HepG2 (cell line): ENCODE measurements around the gene NUDT3. TPM values are rescaled to one million over a fixed set of nuclear protein-coding genes. Genes with fewer than 3 reads are reported as not detected.

ENCODE experiments used
- ATAC-seq: fragments of 200-7000 bp; cut with Tn5 transposase; 3 replicates; pipeline ENCODE4 v1.9.1; 2020; ENCODE audit warnings: mild to moderate bottlenecking, moderate library complexity
- BruUV-seq: library from RNA; stranded (reverse); fragments of 400-500 nt; replicated peaks from 2 replicates; lab custom pipeline; 2021; lab: Mats Ljungman, UMichigan
- CTCF ChIA-PET: fragments of 300-600 bp; formaldehyde crosslinking; extraction: SDS; loops from one replicate; lab custom pipeline; 2021; ENCODE audit warnings: low total read pairs, inconsistent platforms, low intra/inter-chr PET ratio; lab: Yijun Ruan, JAX
- POLR2A ChIA-PET: fragments of 350-600 bp; sonication (Branson Sonifier 250); formaldehyde crosslinking; loops from one replicate; lab custom pipeline; 2020; ENCODE audit warnings: antibody characterized with exemption, inconsistent platforms; lab: Yijun Ruan, JAX
- DNase-seq: peaks from one replicate; pipeline ENCODE4 v3.0.0-alpha.2; 2015; ENCODE audit warnings: low spot score
- FAIRE-seq: peaks from 3 replicates; lab custom pipeline; 2011; peaks lifted over from hg19 to GRCh38; lab: Jason Lieb, UNC
- H2AFZ ChIP-seq: one replicate; pipeline ENCODE4 v1.6.1; 2011; ENCODE audit warnings: low read length, inconsistent platforms
- H3K27ac ChIP-seq: fragments of 300-600 bp; 3 replicates; pipeline ENCODE4 v1.8.0; 2011; ENCODE audit warnings: mixed run types, mild to moderate bottlenecking, mixed read lengths, low read length, inconsistent platforms; ENCODE audit not compliant: insufficient read depth; ENCODE audit errors: extremely low read length
- H3K27me3 ChIP-seq, 2 experiments: fragments of 200-600 bp in 1 of 2; 2 replicates in 1 of 2; 3 replicates in 1 of 2; pipeline versions ENCODE4 v1.6.0 to v1.8.0; 2011; ENCODE audit warnings: low read length in 2 of 2, mild to moderate bottlenecking in 2 of 2, moderate library complexity in 2 of 2, inconsistent platforms in 1 of 2; ENCODE audit not compliant: insufficient read depth in 2 of 2, control insufficient read depth in 1 of 2
- H3K36me3 ChIP-seq, 2 experiments: fragments of 200-600 bp in 1 of 2; replicated peaks in 1 of 2; 2 replicates in 1 of 2; 3 replicates in 1 of 2; pipeline versions ENCODE4 v1.5.1 to v1.8.0; 2011; ENCODE audit warnings: low read length in 2 of 2, inconsistent platforms in 1 of 2; ENCODE audit not compliant: insufficient read depth in 2 of 2, control insufficient read depth in 1 of 2
- H3K4me1 ChIP-seq: 2 replicates; pipeline ENCODE4 v1.5.1; 2012; ENCODE audit warnings: low read length, inconsistent platforms; ENCODE audit not compliant: insufficient read depth
- H3K4me2 ChIP-seq: 2 replicates; pipeline ENCODE4 v1.6.0; 2011; ENCODE audit warnings: low read depth, low read length, inconsistent platforms
- H3K4me3 ChIP-seq, 3 experiments: fragments of 200-600 bp in 1 of 3; sonication (generic), shearing (Covaris generic) in 1 of 3; replicated peaks in 1 of 3; 2 replicates each; pipeline ENCODE4 v1.5.1; 2011 to 2016; ENCODE audit warnings: low read length in 3 of 3, inconsistent platforms in 2 of 3, low read depth in 2 of 3, mild to moderate bottlenecking in 2 of 3, control low read depth in 1 of 3, mixed read lengths in 1 of 3; ENCODE audit not compliant: insufficient read depth in 1 of 3
- H3K79me2 ChIP-seq: one replicate; pipeline ENCODE4 v1.6.1; 2011; ENCODE audit warnings: low read length, inconsistent platforms; ENCODE audit not compliant: insufficient read depth
- H3K9ac ChIP-seq: 2 replicates; pipeline ENCODE4 v1.6.0; 2011; ENCODE audit warnings: mild to moderate bottlenecking, low read depth, low read length, inconsistent platforms; ENCODE audit not compliant: insufficient read depth
- H3K9me3 ChIP-seq: 2 replicates; pipeline ENCODE4 v1.5.1; 2012; ENCODE audit warnings: mild to moderate bottlenecking, low read length
- H4K20me1 ChIP-seq: 2 replicates; pipeline ENCODE4 v1.6.0; 2011; ENCODE audit warnings: inconsistent platforms, mild to moderate bottlenecking, low read length, moderate library complexity; ENCODE audit not compliant: insufficient read depth
- BCL3 ChIP-seq: sonication (generic); formaldehyde crosslinking; IDR thresholded peaks from 2 replicates; pipeline ENCODE4 v1.5.1; 2020; ENCODE audit warnings: mild to moderate bottlenecking, missing genetic modification reagents, moderate library complexity
- FLYWCH1 ChIP-seq: sonication (generic); formaldehyde crosslinking; IDR thresholded peaks from 2 replicates; pipeline ENCODE4 v1.8.1; 2023; ENCODE audit warnings: mild to moderate bottlenecking, missing genetic modification reagents
- FOSL1 ChIP-seq: sonication (generic); formaldehyde crosslinking; IDR thresholded peaks from 2 replicates; pipeline ENCODE4 v1.9.0; 2021; ENCODE audit warnings: missing genetic modification reagents, borderline replicate concordance
- GABPB1 ChIP-seq: IDR thresholded peaks from 2 replicates; pipeline ENCODE4 v1.6.1; 2016; ENCODE audit warnings: mild to moderate bottlenecking, missing genetic modification reagents, moderate library complexity, missing compliant biosample characterization
- GZF1 ChIP-seq: sonication (generic); formaldehyde crosslinking; IDR thresholded peaks from 2 replicates; pipeline ENCODE4 v1.5.1; 2020; ENCODE audit warnings: mild to moderate bottlenecking, missing genetic modification reagents
- KAT2B ChIP-seq: fragments of 150-350 bp; IDR thresholded peaks from 2 replicates; pipeline ENCODE4 v1.6.1; 2014; ENCODE audit warnings: low read depth, low read length, borderline replicate concordance
- NFE2L1 ChIP-seq: sonication (generic); formaldehyde crosslinking; IDR thresholded peaks from 2 replicates; pipeline ENCODE4 v1.4.0; 2020; ENCODE audit warnings: missing genetic modification reagents, mild to moderate bottlenecking, borderline replicate concordance
- SNAPC2 ChIP-seq: sonication (generic); formaldehyde crosslinking; IDR thresholded peaks from 2 replicates; pipeline ENCODE4 v1.8.1; 2022; ENCODE audit warnings: mild to moderate bottlenecking, missing genetic modification reagents
- SRSF9 ChIP-seq: fragments of 200-400 bp; formaldehyde crosslinking; IDR thresholded peaks from 2 replicates; pipeline ENCODE4 v1.6.1; 2018; ENCODE audit warnings: borderline replicate concordance, mild to moderate bottlenecking, low read depth, low read length; ENCODE audit not compliant: insufficient read depth, poor library complexity, severe bottlenecking
- STAT6 ChIP-seq: sonication (generic); formaldehyde crosslinking; IDR thresholded peaks from 2 replicates; pipeline ENCODE4 v1.4.0; 2020; ENCODE audit warnings: missing genetic modification reagents, mild to moderate bottlenecking, borderline replicate concordance
- THAP9 ChIP-seq: sonication (generic); formaldehyde crosslinking; IDR thresholded peaks from 2 replicates; pipeline ENCODE4; 2020; ENCODE audit warnings: missing genetic modification reagents, mild to moderate bottlenecking, borderline replicate concordance
- XBP1 ChIP-seq: sonication (generic); formaldehyde crosslinking; IDR thresholded peaks from 2 replicates; pipeline ENCODE4 v1.5.0; 2020; ENCODE audit warnings: missing genetic modification reagents
- ZC3H4 ChIP-seq: sonication (generic); formaldehyde crosslinking; IDR thresholded peaks from 2 replicates; pipeline ENCODE4 v1.4.0; 2020; ENCODE audit warnings: missing genetic modification reagents, borderline replicate concordance
- ZNF10 ChIP-seq: sonication (generic); formaldehyde crosslinking; IDR thresholded peaks from 2 replicates; pipeline ENCODE4 v1.4.0; 2020; ENCODE audit warnings: mild to moderate bottlenecking, low read depth, missing genetic modification reagents, borderline replicate concordance
- ZNF564 ChIP-seq: sonication (generic); formaldehyde crosslinking; IDR thresholded peaks from 2 replicates; pipeline ENCODE4 v1.8.1; 2023; ENCODE audit warnings: mild to moderate bottlenecking, missing genetic modification reagents
- ZSCAN22 ChIP-seq: sonication (generic); formaldehyde crosslinking; IDR thresholded peaks from 2 replicates; pipeline ENCODE4 v1.4.0; 2020; ENCODE audit warnings: mild to moderate bottlenecking, missing genetic modification reagents
- WGBS: methylation state at CpG from one replicate; pipeline ENCODE4 v1.1.6; 2017; ENCODE audit warnings: low lambda C conversion rate; 5-methylcytosine and 5-hydroxymethylcytosine counted together
- in situ Hi-C: cut with HindIII; loops from 2 replicates; pipeline ENCODE4 v1.10.0; 2017; ENCODE audit warnings: low pct_unique_long_range_greater_than_20kb; ENCODE audit not compliant: extremely low pct_ligation_motif_present
- intact Hi-C: fragments of 100-400 bp; cut with micrococcal nuclease; formaldehyde crosslinking; loops from one replicate; pipeline ENCODE4 v1.10.0; 2022; ENCODE audit not compliant: unreplicated experiment
- polyA plus RNA-seq, 8 experiments: library from polyadenylated mRNA; depleted of rRNA in 3 of 8; stranded (reverse) in 7 of 8; unstranded in 1 of 8; fragments of >200 nt; fragmentation: Illumina TruSeq in 4 of 8; extraction: Trizol in 4 of 8; gene quantifications; 2 replicates each; pipeline versions ENCODE4 v1.2.1 to v1.2.3, GENCODE V29; 2011 to 2016; ENCODE audit warnings: low read depth in 4 of 8, missing spikeins in 1 of 8, mixed read lengths in 1 of 8; ENCODE audit not compliant: insufficient read depth in 1 of 8
- total RNA-seq, 5 experiments: library from RNA; depleted of rRNA; stranded (reverse); fragments of >200 nt; fragmentation: Illumina TruSeq; extraction: Trizol; gene quantifications; 2 replicates each; pipeline ENCODE4 v1.2.3, GENCODE V29; 2016; ENCODE audit warnings: low read depth in 1 of 5
- TF ChIP-seq, protein P1 (sequence below): sonication (generic); formaldehyde crosslinking; IDR thresholded peaks from 2 replicates; pipeline ENCODE4 v1.4.0; 2020; ENCODE audit warnings: missing genetic modification reagents, mild to moderate bottlenecking, borderline replicate concordance

The NUDT3 gene
- total and polyA plus RNA-seq, 2 of the 13 experiments (the other 11 are each of a cell fraction or from before 2014, with no cell fraction given): 20.2 to 20.6 TPM

GRCh38 chr6:34435916-34436315 is 43.4 kb upstream of the NUDT3 start:
- Histone ChIP-seq H4K20me1 (no peaks in the 10 kb centered on the region), H2AFZ (no peak overlapping the region), H3K79me2 (no peaks in the 10 kb centered on the region), H3K9me3 (no peaks in the 10 kb centered on the region), H3K4me1 (no peaks in the 10 kb centered on the region), H3K9ac (no peak overlapping the region), H3K36me3 (no peaks in the 10 kb centered on the region), H3K4me3 (no peak overlapping the region), H3K27ac (no peak overlapping the region), H3K4me2 (no peak overlapping the region), H3K27me3 (no peaks in the 10 kb centered on the region; a peak in 1 of 5 replicates)
- ChIA-PET POLR2A (interaction anchor here (1.4 to 2.5 kb wide), 3 partner anchors 10 to 23 kb away, joined by 3 to 20 read pairs (median 3); partner anchors contain the start of gene RPS10), CTCF (no interaction called here)
- DNase-seq (no peak), ATAC-seq (no peak), FAIRE-seq (no peak)
- WGBS: 42% methylated on average over 5 of the region's 5 CpGs
- no TSS peak for BruUV-seq
- intact Hi-C loops: no loop called here
- in situ Hi-C loops: no loop called here
- no peak for TF ChIP-seq FOSL1
- TF ChIP-seq SRSF9: no peak
- no peak for TF ChIP-seq ZNF564 (CRISPR knock-in tag)
- TF ChIP-seq FLYWCH1: no peak
- no peak for TF ChIP-seq STAT6 (CRISPR knock-in tag)
- no peak for TF ChIP-seq GABPB1 (CRISPR knock-in tag)
- no peak for TF ChIP-seq ZSCAN22 (CRISPR knock-in tag)
- no peak for TF ChIP-seq XBP1
- TF ChIP-seq SNAPC2 (CRISPR knock-in tag): no peak
- no peak for TF ChIP-seq ZC3H4 (CRISPR knock-in tag)
- no peak for TF ChIP-seq ZNF10
- TF ChIP-seq NFE2L1 (CRISPR knock-in tag): no peak
- no peak for TF ChIP-seq KAT2B
- no peak for TF ChIP-seq BCL3
- no peak for TF ChIP-seq GZF1 (CRISPR knock-in tag)
- TF ChIP-seq, protein P1, sequence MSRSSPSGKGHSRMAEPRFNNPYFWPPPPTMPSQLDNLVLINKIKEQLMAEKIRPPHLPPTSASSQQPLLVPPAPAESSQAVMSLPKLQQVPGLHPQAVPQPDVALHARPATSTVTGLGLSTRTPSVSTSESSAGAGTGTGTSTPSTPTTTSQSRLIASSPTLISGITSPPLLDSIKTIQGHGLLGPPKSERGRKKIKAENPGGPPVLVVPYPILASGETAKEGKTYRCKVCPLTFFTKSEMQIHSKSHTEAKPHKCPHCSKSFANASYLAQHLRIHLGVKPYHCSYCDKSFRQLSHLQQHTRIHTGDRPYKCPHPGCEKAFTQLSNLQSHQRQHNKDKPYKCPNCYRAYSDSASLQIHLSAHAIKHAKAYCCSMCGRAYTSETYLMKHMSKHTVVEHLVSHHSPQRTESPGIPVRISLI (CRISPR knock-in tag): no peak
- TF ChIP-seq THAP9 (CRISPR knock-in tag): no peak
